DLD1 (cell line): Measurements from ENCODE around the gene MCMBP.
"Not testable (repeated sequence)": the region's sequence is repeated elsewhere in the genome, so short reads cannot be mapped to it uniquely, and the experiment has no call there.

ENCODE experiments used
- in situ Hi-C: cut with HindIII; loops from 2 replicates; pipeline ENCODE4 v1.10.0; 2017; ENCODE audit warnings: low sequenced_read_pairs

The MCMBP gene, protein sequence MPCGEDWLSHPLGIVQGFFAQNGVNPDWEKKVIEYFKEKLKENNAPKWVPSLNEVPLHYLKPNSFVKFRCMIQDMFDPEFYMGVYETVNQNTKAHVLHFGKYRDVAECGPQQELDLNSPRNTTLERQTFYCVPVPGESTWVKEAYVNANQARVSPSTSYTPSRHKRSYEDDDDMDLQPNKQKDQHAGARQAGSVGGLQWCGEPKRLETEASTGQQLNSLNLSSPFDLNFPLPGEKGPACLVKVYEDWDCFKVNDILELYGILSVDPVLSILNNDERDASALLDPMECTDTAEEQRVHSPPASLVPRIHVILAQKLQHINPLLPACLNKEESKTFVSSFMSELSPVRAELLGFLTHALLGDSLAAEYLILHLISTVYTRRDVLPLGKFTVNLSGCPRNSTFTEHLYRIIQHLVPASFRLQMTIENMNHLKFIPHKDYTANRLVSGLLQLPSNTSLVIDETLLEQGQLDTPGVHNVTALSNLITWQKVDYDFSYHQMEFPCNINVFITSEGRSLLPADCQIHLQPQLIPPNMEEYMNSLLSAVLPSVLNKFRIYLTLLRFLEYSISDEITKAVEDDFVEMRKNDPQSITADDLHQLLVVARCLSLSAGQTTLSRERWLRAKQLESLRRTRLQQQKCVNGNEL

DNA sequence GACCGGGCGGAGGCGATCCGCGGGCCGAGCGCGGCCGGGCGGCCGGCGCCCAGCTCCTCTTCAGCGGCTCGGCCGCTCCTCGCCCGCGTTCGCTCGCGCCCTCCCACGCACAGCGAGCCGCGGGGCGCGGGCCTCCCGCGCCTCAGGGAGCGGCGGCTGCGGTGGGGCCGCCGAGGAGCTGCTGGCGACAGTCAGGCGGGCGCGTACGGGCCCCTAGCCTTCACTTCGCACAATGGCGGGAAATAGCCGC lies at the start of gene MCMBP:
Gene MCMBP, minus strand, starts transcription at position 234 of the 250 bp plus-strand sequence. CDS start 259 bp downstream, outside the sequence.
- in situ Hi-C loops: no loop called here

DNA sequence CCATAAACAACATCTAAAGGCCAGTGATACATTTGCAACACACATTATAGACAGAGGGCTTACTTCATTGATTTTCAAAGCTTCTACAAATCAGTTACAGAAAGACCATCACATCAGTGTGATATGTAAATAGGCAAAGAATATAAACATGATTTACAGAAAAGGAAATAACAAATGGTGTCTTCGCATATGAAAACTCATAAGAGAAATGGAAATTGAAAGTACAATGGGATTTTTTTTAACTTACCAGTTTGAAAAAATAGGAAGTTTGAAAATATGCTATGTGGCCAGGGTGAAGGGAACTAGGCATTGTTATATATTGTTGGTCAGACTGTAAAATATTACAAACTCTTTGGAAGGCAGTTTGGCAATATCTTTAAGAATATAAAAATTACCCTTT lies 47.2 kb upstream of the MCMBP start:
- in situ Hi-C loops: no loop called here

DNA sequence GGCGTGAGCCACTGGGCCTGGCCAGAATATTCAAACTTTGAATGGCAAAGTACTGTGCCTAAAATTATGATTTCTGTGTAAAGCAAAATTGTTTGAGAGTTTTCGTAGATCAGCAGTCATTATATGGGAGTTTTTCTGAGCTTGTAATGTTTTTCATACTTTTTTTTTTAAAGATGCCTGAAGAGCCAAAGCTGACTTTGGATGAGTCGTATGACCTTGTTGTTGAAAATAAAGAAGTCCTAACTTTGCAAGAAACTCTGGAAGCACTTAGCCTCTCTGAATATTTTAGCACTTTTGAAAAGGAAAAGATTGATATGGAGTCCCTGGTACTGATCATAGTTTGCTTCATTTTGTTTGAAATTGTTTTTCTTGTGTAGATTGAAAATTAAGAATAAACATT lies 46.6 kb upstream of the MCMBP start:
- in situ Hi-C loops: no loop called here

DNA sequence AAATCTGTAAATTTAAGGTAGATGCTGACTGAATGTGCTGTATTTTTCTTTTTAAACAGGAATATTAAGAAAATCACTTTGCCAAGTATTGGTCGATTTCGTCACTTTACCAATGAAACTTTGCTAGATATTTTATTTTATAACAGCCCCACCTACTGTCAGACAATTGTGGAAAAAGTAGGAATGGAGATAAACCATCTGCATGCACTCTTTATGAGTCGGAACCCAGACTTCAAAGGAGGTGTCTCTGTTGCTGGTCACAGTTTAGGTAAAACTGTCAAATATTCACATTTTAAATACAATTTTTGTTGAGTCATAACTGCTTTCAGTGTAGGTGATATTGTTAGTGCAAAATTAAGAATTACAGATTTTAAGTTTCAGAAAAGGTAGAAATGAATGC lies 45.1 kb upstream of the MCMBP start:
- in situ Hi-C loops: no loop called here

DNA sequence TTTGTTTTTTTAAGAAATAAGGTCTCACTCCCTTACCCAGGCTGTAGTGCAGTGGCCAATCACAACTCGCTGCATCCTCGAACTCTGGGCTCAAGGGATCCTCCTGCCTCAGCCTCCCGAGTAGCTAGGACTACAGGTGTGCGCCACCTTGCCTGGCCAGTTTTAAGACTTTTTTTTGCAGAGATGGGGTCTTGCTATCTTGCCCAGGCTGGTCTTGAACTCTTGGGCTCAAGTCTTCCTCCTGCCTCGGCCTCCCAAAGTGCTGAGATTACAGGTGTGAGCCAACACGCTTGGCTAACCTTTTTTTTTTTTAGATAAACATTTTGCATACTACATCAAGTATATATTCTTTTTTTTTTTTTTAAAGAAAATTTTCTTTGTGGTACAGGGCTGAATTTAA lies 38.0 kb upstream of the MCMBP start:
- in situ Hi-C loops: no loop called here

DNA sequence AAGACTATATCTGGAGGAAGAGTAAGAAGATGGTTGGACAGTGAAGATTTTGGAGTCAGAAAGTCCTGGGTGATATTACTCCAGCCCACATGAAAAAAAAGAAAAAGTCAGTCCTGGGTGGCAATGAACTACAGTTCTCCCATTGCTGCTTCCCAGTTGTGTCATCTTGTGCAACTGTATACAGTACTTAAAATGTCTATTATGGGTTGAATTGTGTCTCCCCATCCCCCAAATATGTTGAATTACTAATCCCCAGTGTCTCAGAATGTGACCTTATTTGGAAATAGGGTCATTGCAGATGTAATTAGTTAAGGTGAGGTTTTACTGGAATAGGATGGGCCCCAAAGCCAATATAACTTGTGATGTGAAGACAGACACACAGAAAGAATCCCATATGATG lies 35.5 kb upstream of the MCMBP start:
- in situ Hi-C loops: no loop called here

DNA sequence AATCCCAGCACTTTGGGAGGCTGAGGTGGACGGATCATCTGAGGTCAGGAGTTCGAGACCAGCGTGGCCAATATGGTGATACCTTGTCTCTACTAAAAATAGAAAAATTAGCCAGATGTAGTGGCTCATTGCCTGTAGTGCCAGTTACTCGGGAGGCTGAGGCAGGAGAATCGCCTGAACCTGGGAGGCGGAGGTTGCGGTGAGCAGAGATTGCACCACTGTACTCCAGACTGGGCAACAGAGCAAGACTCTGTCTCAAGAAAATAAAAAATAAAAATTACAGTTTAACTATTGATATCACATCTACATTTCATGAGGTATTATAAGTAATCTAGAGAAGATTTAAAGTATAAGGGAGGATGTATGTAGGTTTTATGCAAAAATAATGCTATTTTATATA lies 35.1 kb upstream of the MCMBP start:
- in situ Hi-C loops: not testable (repeated sequence)

DNA sequence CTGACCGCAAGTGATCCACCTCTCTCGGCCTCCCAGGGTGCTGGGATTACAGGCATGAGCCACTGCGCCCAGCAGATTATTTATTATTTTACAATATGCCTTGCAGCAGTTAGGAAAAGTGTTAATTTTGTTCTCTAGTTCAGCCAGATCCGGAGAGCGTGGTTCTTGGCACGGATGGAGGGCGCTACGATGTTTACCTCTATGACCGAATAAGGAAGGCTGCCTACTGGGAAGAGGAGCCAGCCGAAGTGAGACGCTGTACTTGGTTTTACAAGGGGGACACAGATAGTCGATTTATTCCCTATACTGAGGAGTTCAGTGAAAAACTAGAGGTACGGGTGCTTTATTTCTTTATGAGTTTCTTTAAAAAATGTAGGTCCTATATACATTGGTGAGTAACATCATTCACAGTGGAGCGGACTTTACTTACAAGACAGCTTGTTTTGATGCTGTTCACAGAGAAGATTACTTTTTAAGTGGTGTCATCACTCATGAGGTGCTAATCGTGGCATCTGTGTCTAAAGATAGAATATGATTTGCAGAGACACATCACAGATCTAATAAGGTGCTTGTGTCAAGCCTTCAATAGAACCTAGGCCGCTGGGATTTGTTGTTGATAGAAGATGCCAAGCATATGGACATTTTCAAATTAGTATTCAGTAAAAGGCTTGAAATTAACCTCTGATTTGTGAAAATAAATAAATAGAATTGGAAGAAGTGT lies 31.5 kb upstream of the MCMBP start:
- in situ Hi-C loops: no loop called here

DNA sequence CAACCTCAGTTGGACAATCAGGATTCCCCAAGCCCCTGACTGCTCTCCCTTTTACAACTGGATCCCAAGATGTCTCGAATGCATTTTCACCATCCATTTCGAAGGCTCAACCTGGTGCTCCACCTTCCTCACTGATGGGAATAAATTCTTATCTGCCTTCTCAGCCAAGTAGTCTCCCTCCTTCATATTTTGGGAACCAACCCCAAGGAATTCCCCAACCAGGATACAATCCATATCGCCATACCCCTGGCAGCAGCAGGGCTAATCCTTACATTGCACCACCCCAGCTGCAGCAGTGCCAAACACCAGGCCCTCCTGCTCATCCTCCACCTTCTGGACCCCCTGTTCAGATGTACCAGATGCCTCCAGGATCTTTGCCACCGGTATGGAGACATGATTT lies 25.9 kb upstream of the MCMBP start:
- in situ Hi-C loops: no loop called here

DNA sequence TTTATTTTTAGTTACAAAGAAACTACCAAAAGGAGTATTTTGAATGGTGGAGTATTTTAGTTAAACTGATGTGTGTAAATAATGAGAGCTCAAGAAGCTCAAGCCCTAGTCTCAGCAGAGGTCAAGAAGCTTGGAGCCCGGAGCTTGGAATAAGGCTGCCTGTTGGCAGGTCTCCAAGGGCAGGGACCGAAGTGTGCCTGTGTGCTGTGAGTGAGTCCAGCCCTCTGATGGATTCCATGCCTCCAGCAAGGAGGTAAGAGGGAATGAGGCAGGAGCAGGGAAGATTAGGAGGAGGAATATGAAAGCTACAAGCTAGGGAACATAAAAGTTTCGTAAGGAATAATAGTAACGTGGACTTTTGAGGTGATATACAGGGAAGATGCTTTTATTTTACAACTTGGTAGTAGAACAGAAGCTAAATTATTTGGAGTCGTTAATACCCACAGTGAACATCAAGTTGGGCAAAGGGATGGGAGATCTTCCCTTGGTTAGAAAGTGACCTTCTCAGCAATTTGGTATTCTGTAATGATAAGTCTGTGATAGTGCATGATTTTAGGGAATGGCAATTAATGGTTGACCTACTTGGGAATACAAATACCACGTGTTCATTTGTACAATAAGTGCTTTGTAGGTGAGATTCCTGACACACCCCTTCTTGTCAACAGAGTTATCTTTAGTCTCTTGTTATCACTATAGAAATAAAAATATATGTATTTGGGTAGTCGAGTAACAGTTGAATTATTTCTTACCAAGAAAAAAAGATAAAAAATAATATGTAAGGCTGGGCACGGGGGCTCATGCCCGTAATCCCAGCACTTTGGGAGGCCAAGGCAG lies 24.5 kb upstream of the MCMBP start:
- in situ Hi-C loops: no loop called here

DNA sequence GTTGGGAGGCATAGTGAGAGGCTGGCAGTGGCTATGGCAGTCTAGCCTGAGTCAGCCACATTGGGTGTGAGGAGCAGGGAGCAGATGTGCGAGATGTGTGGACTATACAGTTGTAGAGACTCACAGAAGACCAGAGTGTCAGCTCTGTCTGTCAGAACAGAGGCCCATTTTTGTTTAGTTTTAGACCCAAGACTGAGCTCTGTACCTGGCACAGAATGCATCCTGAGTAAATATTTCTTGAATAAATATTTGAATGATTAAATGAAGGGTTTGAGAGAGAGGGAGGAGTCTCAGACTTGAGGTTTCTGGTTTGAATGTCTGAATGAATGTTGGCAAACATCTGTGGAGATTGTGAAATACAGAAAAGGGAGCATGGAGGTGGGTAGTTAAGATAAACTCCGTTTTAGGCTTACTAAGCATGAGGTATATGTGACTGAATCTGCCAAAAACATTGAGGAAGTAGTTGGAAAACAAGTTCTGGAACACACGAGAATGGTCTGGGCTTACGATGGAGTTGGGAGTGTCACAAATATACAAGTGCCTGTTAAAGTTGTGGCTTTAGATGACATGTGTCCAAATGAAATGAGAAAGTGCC lies 23.5 kb upstream of the MCMBP start:
- in situ Hi-C loops: no loop called here

DNA sequence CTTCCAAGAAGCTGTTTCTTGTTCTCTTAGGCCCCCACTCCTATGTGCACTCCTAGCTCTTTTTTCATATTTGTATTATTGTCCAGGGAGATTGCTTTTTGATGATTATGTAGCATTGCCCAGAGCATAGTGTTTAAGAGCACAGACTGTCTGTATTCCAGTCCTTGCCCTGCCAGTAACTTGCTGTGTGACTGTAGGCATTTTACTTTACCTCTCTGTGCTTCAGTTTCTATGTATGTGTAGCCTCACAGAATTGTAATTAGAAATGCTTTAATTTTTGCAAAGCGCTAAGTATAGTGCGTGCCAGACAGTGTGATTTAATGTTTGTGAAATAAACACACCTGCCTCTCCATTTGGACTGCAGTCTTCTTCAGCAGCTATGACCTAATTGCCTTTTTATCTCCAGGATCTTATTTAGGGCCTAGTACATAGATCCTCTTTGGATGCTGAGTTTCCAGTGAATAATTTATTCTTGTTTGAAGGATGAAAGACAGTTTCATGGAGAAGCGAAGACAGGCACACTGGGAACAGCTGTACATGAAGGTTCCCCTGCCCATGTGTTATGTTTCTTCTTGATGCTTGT lies 21.3 kb upstream of the MCMBP start:
- in situ Hi-C loops: no loop called here

DNA sequence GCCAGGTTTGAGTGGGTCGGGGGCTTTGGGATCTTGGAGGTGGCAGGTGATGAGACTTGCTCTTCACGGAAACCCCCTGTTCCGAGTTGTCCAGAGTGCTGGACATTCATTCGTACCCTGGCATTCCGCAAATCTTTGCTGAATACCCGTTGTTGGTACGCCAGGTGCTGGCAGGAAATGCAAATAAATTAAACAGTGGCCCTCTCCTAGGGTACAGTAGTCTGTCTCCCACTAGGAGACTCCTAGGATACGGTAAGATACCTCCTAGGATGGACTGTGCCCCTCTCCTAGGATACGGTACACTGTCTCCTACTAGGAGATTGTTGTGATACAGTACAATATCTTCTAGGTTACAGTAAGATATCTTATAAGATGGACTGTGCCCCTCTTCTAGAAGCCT lies 20.4 kb upstream of the MCMBP start:
- in situ Hi-C loops: no loop called here

DNA sequence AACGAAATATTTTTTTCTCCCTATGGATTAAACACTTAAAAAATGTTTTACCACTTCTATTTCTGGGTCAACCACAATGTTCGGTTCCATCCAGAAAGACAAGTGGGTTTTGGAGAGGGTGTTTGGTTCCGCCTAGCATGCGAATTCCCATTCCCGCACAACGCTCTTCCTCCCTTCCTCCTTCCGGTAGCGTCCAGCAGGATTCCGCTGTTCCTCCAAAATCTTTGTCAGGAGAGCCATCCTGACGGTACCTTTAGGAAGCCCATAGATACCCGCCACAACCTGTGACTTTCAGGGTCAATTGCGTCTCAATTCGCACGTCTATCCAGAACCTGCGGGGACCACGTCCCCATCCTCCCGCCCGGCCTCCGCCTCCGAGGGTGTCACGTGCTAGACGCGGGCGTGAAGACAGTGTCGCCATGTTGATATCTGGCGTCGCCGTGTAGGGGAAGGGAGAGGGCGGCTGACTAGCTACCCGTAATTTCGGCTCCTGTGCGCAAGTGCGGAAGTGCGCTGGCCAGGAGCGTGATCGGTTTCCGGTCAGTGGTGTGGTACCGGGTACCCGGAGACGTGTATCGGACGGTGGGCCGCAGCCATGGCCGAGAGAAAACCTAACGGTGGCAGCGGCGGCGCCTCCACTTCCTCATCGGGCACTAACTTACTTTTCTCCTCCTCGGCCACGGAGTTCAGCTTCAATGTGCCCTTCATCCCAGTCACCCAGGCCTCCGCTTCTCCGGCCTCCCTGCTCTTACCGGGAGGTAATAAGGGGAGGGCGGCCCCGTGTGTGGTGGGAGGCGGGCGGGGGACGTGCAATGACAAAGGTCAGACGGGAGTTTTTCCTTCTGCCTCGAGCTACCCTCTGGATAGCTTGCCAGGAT lies 19.8 kb upstream of the MCMBP start, which contains the start of gene SEC23IP:
Gene SEC23IP, plus strand, starts transcription at position 543 of the 878 bp plus-strand sequence. Its CDS starts 53 bp downstream, at position 596.
- in situ Hi-C loops: no loop called here

DNA sequence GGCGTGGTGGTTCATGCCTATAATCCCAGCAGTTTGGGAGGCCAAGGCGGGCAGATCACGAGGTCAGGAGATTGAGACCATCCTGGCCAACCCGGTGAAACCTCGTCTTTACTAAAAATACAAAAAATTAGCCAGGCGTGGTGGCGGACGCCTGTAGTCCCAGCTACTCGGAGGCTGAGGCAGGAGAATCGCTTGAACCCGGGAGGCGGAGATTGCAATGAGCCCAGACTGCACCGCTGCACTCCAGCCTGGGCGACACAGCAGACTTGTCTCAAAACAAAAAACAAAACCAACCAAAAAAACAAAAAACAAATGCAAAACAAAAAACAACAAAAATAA lies 19.2 kb upstream of the MCMBP start:
- in situ Hi-C loops: not testable (repeated sequence)

DNA sequence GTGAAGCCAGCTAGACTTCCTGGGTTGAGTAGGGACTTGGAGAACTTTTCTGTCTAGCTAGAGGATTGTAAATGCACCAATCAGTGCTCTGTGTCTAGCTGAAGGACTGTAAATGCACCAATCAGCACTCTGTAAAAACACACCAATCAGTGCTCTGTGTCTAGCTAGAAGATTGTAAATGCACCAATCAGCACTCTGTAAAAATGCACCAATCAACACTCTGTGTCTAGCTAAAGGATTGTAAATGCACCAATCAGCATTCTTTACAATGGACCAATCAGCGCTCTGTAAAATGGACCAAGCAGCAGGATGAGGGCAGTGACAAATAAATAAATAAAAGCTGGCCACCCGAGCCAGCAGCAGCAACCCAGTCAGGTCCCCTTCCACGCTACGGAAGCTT lies 17.7 kb upstream of the MCMBP start:
- in situ Hi-C loops: not testable (repeated sequence)

DNA sequence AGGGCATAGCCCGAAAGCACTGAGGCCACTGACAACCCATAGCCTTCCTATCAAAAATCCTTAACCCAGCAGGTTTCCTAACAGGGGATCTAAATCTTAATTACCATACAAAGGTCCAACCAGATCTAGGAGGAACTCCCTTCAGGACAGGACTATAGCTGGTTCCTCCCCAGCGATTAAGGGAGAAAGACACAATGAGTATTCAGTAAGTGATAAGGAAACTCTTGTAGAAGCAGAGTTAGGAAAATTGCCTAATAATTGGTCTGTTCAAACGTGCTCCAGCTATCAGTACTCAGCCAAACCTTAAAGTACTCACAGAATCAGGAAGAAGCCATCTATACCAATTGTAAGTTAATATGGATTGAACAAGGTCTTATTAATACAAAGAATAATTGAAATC lies 16.6 kb upstream of the MCMBP start:
- in situ Hi-C loops: not testable (repeated sequence)

DNA sequence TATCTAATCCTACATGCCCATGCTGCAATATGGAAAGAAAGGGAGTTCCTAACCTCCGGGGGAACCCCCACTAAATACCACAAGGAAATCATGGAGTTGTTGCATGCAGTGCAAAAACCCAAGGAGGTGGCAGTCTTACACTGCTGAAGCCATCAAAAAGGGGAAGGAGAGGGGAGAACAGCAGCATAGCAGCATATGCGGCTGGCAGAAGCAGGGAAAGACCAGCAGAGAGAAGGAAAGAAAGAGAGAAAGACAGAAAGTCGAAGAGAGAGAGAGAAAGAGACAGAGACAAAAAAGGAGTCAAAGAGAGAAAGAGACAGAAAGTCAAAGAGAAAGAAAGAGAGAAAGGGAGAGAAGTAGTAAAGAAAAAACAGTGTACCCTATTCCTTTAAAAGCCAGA lies 16.1 kb upstream of the MCMBP start:
- in situ Hi-C loops: not testable (repeated sequence)

DNA sequence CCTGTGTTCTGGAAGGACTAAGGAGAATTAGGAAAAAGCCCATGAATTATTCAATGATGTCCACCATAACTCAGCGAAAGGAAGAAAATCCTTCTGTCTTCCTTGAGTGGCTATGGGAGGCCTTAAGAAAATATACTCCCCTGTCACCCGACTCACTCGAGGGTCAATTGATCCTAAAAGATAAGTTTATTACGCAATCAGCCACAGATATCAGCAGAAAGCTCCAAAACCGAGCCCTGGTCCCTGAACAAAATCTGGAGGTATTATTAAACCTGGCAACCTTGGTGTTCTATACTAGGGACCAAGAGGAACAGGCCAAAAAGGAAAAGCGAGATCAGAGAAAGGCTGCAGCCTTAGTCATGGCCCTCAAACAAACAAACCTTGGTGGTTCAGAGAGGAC lies 13.4 kb upstream of the MCMBP start:
- in situ Hi-C loops: not testable (repeated sequence)
